Activated naive CD8-positive, alpha-beta T cell treated with anti-CD3 and anti-CD28 coated beads, Interleukin-2, amount 50 U/mL, for 16 hours (primary cell): Measurements from ENCODE around the gene PRRX2.

Source experiments
- DNase-seq: peaks from one replicate; pipeline ENCODE4 v3.0.0-alpha.2; 2020; ENCODE audit warnings: low read depth, low spot score

Gene PRRX2

DNA sequence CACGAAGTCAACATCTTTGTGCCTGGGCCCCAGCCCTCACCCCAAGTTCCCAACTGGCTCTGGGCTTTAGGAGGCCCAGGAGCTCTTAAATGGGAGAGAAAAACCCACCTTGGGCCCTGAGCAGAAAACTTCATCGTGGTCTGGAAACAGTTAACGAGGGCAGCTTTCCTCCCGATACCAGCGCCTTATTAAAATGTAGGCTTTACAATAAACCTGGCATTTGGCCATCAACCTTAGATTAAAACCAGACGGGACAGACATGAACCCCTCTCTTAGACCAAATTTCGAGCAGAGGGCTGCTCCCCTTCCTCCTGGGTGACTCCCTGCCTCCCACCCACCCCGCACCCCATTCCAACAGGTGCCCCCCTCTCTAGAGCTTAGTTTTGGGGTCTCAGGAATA is 39.4 kb downstream of the PRRX2 start:
- DNase-seq: no peak

DNA sequence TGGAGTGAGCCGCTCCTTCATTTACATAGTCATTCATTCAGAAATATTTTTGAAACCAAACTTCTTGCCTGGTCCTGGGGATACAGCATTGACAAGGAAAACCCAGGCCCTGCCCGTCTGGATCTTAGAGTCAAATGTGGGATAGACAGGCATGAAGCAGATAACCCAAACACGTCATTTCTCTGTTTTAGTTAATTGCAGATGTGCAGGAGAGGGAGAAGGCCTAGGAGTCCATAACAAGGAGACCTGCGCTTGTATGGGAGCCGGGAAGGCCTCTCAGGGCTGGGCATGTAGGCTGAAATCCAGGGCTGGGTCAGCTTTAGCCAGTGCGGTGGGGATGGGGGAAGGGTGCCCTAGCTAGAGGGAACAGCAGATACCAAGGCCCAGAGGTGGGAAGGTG is 43.3 kb downstream of the PRRX2 start:
- no peak for DNase-seq

DNA sequence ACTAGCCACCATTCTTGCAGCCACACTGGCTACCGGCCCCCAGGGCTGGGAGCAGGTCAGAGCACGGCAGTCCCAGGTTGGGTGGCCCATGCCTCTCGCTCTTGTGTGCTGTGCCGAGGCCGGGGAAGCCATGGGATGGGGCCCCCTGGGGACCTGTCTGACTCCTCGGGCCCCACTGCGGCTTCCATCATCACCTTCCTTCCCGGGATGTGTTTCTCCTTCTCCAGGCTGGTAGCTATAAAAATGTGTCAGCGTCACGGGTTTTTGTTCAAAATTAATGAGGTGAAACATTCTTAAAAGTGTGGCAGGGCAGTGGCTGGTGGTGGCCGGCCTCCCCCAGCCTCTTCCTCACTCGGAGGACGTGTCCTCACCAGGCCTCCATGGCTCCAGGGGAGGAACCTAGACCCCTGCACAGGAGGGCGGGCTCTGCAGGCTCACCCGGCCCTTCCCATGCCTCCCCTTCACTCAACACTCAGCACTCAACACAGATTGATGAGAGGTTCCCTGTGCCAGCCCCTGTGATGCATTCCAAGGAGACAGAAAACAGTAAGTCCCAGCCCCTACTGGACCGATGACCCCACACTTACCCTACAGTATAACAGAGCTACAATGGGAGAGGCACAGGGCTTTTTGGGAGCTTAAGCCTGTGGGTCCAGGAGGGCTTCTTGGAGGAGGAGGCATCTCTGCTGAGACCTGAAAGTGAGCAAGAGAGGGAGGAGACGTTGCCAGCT is 44.2 kb downstream of the PRRX2 start:
- no peak for DNase-seq

DNA sequence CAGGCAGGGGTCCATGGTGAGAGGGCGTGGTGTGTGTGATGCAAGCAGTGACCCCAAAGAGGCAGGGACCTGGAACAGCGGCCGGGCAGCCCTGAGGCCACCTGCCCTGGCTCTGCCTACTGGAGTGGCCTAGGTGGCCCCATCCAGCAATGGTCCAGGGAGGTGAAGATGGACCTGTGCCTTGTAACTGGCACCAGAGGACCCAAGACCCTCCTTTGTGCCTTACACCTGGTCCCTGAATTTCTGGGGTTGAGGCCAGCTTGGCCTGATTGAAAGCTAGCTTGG is 44.7 kb downstream of the PRRX2 start:
- DNase-seq: no peak

DNA sequence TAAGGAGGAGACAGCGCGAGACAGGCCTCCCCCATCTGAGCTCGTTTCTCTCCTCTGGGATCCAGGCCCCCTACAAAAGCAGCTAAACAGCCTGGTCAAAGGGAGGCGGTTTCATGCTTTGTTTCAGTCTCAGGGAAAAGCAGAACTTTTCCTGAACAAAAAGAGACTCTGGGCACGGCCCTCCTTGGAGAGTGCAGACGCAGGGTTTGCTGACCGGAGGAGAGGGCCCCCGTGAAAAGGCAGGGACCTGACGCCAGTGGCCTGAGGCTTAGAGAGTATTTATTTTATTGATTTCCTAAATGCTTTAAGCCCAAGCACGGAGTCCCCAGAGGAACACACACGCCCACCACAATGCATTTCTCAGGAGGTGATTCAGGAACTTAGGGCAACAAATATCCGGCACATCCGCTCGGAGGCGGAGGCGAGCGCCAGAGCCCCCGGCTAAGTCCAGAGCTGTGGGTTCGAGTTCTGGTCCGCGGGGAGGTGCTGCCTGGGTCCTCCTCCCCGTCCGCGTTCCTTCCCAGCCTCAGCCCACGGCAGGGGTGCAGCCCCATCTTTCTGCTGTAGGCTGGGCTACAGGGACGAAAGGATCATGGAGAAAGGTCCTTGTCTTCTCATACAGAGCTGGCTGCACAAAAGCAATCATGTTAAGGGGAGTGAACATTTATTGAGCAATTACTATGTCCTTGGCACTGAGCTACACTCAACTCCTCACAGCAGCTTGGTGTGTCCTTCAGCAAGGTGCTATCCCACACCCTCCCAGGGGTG is 47.4 kb downstream of the PRRX2 start:
- DNase-seq: no peak

DNA sequence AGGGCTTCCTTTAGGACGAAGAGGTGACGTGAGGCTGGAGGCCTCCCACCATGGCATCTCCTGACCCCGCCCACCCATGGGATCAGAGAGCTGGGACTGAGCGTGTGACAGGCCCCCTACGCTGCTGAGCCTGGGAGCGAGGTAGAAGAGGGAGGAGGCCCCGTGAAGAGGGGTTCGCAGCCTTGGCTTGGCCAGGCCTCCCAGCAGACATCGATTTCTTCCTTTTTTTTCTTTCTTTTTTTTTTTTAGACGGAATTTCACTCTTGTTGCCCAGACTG is 47.9 kb downstream of the PRRX2 start:
- DNase-seq: no peak

DNA sequence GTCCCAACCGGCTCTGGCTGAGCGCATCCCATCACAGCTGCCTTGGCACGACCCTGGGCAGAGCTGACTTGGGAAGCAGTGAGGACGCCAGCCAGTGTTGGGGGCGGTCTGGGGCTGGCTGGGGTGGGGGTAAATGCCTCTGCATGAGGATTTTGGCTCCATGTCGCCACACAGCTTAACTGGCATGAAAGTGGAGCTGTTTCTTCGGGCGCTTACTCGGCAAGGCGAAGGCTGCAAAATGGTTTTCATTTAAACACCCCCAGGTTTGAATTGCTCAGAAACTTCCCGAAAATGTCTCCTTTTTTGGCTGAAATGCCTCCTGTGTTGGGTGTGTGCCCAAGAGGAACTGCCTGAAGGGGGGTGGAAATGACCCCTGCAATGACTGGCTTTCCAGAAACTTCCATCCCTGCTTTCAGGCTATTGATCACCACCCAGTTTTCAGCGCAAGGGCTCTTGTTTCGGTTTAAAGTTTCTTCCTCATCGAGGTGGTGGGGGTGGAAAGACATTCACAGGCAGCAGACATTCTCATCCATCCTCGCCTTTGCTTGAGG is 49.1 kb downstream of the PRRX2 start:
- no peak for DNase-seq

DNA sequence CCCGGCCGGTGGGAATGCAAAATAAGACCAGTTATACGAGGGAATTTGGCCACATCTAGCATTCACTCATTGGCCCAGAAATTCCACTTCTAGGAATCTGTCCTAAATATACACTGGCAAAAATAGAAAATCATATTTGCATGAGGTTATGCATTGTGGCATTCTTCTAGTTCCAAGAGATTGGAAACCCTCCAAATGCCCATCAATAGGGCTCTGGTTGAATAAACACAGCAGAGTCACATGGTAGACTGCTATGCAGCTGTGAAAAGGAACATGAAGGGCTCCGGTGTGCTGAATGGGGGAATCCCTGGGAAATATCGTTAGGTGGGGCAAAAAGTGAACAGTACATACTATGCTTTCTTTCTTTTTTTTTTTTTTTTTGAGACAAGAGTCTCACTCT is 50.6 kb downstream of the PRRX2 start:
- no peak for DNase-seq

DNA sequence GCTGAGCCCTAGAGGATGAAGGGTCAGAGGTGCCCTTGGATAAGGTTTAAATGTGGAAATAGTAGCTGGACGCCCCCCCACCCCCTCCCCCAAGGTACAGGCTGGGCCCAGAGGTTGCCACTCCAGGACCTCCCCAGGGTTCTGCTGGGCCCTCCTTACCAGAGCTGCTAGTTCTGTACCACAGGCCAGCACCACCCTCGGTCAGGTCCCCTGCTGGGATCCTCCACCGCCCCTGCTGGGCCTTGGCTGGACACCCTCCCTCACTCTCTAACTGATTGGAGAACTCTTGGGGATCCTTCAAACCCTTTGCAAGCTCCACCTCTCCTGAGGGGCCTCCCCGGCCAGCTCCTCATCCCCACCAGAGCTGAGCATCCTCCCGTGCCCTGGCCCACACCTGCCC is 52.5 kb downstream of the PRRX2 start:
- DNase-seq: no peak

DNA sequence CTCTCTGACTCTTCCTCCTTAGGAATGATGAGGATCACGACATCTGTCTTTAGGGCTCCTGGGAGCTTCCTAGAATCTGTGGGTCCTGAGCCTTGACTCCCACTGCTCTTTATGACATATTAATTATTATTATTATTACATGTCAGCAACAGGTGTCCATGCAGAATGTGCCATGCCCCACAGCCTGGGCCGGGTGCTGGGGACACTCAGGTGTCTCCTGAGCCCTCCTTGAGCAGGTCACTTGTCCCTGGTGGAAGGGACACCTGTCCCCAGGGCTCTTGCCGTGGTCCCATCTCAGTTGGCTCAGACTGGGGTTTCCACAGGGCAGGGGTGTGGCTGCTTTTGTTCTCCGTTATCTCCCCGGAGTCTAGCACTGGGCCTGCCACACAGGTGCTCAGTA is 53.2 kb downstream of the PRRX2 start:
- no peak for DNase-seq

DNA sequence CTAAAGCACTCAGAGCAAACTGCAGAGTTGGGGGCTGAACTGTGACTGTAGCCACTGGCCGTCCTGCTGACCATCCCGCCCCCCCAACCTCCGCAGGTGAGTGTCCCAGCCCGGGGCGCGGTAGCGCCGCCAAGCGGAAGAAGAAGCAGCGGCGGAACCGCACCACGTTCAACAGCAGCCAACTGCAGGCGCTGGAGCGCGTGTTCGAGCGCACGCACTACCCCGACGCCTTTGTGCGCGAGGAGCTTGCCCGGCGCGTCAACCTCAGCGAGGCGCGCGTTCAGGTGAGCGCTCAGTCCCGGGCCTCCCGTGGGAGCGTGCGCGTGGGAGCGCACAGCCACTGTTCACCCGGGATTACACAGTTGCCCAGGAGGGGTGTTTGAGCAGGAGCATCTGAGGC is 53.7 kb downstream of the PRRX2 start:
- no peak for DNase-seq

DNA sequence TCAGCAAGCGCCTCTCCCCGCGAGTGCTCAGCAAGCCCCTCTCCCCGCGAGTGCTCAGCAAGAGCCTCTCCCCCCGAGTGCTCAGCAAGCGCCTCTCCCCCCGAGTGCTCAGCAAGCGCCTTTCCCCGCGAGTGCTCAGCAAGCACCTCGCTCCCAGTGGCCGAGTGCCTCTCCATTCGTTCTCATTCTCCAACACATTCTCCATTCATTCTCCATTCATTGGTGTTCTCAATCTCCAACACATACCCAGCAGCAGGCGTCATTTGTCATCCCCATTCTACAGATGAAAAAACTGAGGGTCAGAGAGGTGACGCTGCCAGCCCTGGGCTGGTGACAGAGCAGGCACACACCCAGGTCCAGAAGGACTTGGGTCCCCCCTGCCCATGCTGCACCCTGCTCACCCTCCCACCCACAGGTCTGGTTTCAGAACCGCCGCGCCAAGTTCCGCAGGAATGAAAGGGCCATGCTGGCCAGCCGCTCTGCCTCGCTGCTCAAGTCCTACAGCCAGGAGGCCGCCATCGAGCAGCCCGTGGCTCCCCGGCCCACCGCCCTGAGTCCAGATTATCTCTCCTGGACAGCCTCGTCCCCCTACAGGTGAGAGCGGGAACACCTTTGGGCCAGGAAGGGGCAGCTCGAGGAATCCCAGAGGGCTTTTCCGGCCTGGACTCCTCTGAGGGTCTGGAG is 54.9 kb downstream of the PRRX2 start:
- no peak for DNase-seq

DNA sequence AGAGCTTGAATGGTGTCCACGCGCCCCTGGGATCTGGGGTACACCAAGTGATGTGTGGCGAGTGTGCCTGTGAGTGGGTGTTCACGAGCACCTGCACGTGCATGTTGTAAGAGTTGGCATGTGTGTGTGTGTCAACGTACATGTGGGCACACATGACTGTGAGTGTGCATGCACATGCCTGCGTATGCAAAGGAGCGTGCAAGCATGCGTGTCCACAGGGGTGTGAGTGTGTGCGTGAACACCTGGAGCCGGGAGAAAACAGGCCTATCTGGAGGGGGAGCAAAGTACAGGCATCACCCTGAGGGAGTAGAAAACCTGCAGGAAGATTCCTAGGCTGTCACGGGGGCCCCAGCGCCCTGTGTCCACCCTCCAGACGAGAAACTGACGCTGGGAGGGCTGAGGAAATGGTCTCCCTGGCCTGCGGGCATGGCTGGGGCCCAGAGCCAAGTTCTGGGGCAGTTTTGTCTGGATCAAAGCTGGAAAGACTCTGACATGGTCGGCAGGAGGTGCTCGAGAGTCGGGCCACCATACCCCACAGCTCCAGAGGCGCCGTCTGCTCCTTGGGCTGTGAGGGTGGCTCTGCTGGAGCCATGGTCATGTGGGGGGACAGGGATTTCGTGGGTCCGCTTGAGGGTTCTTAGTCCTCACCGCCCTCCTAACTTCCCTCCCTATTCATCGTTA is 55.6 kb downstream of the PRRX2 start:
- no peak for DNase-seq

DNA sequence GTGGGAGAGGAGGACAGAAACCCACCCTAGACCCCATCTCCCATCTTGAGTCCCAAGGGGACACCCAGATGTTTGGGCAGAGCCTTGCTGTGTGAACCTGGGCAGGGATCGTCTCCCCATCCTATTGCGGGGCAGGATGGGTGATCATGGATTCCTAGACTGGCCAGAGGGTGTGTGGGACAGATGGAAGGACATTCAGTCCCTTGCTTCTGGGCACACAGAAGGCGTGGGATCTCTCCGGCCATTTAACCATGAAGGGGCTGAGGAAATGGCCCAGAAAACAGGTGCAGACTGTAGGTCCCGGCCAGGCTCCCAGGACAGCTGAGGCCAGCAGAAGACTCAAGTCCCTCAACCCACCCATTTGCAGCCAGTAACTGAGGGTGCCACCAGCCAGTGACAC is 57.5 kb downstream of the PRRX2 start:
- DNase-seq: no peak

DNA sequence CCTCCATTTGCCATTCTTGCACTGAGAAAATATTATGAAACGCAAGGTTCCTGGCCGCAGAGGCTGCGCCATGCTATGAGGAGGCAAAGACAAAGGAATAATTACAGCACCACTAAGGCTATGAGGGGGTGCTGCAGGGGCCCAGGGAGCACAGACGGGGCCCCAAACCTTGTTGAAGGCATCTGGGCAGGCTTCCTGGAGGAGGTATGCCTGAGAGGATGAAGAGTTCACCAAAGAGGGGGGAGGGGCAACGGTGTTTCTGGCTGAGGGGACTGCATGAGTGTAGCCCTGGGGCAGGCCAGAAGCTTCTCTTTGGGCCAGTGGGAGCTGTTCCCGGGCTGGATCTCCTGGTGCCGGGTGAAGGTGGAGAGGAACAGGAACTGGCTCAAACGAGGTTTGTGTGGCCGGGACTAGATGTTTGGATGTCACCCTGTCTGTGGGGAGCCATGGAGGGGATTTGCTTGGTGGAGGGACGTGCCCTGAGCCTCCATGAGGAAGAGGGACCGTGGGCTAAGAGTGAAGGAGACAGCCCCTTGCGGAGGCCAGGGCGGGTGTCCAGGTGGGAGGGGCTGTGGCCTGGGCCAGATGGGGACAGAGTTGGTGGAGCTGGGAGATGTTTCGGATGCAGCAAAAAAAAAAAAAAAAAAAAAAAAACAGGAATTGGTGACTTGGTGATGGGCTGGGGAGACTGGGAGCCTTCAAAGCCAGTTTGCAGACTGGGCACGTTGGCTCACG is 59.2 kb downstream of the PRRX2 start:
- no peak for DNase-seq

DNA sequence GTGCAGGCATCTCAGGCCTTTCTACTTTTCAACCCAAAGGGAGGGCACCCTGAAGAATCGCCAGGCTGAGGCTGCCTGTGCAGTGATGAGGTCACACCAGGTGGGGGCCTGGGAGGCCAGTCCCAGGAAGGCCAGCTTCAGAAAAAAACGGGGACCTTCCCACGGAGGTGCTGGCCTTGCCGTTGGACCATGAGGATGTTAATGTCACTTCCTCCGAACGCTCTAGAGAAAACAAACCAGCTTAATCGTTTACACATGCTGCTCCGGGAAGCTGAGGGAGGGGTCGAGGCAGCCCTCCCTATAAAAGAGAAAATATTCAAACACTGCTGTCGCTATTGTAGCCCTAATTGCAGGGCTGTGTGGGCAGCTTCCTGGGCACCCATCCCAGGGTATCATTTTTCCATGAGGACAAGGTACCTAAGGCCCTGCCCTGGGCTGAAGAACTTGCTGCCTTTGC is 60.4 kb downstream of the PRRX2 start:
- no peak for DNase-seq

DNA sequence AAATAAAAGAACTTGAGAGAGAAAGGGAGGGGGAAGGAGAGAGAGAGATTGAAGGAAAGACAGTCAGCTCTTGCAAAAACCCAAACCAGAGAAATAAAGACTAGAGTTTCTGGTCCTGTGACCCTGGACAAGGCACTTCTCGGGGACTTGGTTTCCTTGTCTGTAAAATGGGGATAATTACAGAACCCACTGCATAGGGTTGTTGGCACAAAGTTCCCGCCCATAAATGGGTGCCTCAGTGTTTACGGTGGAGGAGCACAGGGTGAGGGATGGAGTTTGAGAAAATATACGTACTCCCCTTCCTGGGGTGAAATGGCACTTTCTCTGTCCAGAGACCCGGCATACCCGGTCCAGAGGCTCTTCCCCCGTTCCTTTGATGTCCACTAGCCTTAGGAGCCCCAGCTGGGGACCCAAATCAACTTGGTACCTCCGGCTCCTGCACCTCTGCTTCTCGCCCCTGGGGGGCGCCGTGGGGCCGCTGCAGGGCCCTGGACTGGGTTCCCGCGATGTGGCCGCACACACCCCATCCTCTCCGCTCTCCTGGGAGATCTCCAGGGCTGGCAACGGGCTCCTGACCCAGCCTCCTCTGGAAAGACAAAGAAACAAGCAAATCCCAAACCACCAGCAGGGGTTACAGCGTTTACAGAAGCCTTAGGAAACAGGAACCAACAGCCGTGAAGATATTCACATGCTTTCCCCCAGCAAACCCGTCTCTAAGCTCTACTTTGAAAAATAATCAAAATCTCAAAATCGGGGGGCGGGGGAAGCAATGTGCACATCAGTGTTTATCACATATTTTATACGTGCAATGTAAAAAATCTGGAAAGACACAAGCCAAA is 61.1 kb downstream of the PRRX2 start:
- peak; percentile 17 for DNase-seq

DNA sequence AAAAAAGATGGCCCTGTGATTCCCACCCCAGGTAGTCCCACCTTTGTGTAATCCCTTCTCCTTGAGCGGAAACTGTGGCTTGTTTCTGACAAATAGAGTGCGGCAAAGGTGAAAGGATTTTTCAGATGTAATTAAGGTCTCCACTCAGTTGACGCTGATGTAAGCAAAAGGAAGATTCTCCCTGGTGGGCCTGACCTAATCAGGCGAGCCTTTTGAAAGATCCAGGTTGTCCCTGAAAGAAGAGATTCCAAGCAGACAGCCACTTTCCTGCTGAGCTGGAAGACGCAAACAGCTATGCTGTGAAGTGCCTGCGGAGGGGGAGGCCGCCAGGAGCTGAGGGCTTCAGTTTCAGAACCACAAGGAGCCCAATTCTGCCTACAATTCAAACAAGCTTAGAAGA is 63.3 kb downstream of the PRRX2 start:
- no peak for DNase-seq

DNA sequence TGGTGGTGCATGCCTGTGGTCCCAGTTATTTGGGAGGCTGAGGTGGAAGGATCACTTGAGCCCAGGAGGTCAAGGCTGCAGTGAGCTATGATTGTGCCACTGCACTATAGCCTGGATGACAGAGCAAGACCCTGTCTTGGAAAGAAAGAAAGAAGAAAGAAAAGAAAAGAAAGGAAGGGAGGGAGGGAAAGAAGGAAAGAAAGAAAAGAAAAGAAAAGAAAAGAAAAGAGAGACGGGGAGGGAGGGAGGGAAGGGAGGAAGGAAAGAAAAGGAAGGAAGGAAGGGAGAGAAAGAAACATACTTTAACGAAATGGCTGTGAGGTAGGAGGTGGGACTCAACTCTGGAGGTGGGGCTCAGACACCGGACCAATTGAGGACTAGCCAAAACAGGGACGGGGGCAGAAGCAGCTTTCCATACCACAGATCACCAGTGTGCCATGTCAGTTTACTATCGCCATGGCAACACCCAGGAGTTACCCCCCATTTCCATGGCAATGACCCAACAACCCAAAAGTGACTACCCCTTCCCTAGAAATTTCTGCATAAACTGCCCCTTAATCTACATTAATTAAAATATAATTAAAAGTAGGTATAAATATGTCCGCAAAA is 66.1 kb downstream of the PRRX2 start:
- DNase-seq: no peak

DNA sequence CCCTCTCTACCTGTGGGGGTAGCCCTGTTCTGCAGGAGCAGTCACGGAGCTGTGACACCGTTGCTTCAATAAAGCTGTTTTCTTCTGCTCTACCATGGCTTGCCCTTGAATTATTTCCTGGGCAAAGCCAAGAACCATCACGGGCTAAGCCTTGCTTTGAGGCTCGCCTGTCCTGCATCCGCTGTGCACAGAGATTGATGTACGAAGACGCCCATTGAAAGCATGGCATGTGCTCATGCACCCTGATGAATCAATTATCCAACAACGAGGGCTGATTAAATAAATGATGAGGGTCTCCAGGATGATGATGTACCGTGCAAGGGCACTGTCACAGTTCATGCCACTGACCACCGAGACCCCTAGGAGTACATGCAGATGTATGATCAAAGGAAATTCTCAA is 66.7 kb downstream of the PRRX2 start:
- DNase-seq: no peak
